AML-193 (cell line): ENCODE results near the gene UNC5A.

Source experiments
- DNase-seq, 2 experiments: peaks; one replicate each; lab custom pipeline; 2025; lab: John Stamatoyannopoulos, UW

Gene UNC5A

DNA sequence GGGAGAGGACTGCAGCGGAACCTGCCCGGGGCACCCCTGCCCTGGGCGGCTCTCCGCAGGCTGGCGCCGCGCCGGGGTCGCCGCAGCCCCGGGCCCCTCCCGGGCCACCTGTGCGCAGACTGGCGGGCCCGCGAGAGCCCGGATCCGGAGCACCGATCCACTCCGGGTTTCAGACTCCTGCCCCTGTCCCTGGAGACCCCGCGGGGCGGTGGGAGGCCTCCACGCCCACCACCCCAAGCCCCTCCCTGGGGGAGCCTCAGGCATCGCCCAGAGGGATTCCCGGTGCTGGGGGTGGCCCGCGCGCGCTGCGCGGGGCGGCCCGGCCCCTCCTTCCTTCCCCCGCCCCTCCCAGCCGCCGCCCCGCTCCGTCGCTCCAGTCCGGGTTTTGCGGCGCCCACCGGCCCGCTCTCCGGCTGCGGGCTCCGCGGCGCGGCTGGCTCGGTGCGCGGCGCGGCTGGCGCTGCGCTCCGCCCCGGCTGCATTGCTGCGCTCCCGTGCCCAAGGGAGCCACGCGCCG, at the start of gene UNC5A:
UNC5A (plus strand) TSS at position 479 of the 517 bp plus-strand sequence. CDS start 192 bp downstream, outside the sequence.
- DNase-seq, result no peak

GRCh38 chr5:176761755-176762154, 48.6 kb upstream of the UNC5A start:
- no peak for DNase-seq

- DNase-seq, result no peak
Measured at GRCh38 chr5:176762489-176762888, 47.9 kb upstream of the UNC5A start.

DNA sequence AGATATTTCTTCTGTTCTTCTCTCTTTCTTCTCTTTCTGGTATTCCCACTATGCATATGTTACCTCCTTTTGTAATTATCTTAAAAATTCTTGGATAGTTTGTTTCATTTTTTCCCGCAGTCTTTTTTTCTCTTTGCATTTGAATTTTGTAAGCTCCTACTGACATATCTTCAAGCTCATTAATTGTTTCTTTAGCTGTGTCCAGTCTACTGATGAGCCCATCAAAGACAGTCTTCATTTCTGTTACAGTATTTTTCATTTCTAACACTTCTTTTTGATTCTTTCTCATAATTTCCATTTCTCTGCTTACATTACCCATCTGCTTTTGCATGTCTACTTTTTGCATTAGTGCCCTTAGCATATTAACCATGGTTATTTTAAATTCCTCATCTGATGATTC, 44.7 kb upstream of the UNC5A start:
- DNase-seq, result no peak

DNA sequence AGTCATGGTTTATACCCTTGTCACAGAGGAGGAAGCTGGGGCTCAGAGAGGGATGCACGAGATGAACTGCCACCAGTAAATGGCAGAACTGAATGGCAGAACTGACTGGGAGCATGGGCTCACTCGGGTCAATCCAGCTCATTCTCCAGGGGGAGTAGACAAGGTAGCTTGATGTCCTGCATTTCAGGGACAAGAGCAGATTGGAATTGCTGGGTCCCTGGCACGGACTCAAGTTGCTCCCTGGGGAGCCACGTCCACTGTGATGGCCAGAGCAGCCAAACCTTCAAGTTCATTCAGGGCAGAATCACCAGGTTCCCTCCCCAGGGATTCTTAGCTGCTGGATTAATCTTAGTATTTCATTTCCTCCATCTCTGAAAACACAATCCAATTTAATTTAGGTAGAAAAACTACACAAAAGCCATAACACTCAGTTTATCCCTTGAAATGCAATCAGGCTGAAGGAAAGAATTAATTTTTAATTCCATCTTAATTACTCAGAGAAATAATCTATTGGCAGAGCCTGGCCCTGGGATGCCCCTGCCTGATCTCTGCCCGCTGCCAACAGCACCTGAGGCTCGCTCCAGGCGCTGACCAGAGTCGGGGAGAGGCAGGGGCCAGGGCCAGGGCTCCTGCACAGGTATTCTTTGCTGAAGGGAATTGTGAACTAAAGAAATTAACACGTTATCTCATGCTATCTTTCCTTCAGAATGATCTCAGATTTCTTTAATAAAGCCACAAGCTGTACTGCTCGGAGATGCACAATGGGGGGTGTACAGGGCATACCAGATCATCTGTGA, 42.0 kb upstream of the UNC5A start:
- DNase-seq, result no peak

GRCh38 chr5:176769911-176770310, 40.4 kb upstream of the UNC5A start:
- DNase-seq, result no peak

DNA sequence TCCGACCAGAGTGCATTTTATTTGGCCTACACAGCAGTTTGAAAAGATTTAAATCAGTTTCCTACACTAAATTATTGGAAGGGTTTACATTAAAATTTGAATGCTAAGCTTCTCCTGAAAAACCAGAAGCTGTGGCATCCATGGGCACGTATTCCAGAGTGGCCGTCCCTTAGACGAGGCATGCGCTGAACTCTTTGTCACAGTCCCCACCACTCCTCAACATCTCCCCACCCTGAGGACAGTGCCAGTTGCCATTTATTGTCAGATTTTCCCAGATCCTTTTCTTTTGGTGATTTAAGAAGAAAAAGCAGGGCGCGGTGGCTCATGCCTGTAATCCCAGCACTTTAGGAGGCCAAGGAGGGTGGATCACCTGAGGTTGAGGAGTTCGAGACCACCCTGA, 39.9 kb upstream of the UNC5A start:
- DNase-seq, result no peak

DNA sequence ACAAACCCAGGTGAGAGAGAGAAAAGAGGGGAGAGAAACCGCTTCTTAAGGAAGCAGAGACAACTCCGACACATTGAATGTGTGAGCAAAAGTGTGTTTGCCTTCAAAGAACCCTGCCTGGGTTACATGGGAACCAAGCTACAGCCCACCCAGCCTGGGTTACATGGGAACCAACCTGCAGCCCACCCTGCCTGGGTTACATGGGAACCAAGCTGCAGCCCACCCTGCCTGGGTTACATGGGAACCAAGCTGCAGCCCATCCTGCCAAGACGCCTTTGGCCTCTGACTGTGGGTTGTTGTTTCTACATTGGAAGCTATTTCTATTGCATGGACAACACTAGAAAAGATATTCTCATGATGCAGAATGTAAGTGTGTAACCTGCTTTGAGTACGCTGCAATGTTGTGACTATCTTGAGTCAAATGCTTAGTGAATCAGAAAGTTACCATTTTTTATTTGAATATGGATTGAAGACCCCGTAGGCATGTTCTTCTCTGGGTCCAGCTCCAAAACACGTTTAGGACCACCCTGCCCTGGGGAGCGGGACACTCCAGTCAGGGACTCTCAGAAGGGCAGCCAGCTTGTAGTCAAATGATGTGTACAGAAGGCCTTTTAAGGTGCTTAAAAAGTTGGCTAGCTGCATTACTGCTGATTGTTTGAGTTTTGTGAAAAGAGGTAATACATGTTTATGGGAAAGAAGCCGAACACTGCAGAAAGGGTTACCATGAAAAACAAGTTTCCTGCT, 39.1 kb upstream of the UNC5A start:
- no peak for DNase-seq

DNA sequence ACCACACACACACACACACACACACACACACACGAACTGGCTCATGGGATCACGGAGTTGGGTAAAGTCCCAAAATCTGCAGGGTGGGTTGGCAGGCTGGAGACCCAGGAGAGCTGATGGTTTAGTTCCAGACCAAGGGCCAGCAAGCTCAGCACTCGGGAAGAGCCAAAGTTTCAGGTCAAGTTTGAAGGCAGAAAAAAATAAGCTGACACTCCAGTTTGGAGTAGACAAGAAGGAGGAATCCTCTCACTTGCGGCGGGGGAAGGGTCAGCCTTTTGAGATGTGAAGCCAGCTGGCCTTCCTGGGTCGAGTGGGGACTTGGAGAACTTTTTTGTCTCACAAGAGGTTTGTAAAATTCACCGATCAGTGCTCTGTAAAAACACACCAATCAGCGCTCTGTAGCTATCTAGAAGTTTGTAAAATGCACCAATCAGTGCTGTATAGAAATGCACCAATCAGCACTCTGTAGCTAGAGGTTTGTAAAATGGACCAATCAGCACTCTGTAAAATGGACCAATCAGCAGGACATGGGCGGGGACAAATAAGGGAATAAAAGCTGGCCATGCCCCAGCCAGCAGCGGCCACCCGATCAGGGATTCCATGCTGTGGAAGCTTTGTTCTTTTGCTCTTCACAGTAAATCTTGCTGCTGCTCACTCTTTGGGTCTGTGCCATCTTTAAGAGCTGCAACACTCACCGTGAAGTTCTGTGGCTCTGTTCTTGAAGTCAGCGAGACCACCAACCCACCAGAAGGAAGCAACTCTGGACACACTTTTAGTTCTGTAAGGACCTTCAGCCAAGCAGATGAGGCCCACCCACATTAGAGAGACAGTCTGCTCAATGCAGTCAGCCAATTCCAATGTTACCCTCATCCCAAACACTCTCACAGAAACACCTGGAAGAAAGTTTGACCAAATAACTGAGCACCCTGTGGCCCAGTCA, 37.8 kb upstream of the UNC5A start:
- no peak for DNase-seq

DNA sequence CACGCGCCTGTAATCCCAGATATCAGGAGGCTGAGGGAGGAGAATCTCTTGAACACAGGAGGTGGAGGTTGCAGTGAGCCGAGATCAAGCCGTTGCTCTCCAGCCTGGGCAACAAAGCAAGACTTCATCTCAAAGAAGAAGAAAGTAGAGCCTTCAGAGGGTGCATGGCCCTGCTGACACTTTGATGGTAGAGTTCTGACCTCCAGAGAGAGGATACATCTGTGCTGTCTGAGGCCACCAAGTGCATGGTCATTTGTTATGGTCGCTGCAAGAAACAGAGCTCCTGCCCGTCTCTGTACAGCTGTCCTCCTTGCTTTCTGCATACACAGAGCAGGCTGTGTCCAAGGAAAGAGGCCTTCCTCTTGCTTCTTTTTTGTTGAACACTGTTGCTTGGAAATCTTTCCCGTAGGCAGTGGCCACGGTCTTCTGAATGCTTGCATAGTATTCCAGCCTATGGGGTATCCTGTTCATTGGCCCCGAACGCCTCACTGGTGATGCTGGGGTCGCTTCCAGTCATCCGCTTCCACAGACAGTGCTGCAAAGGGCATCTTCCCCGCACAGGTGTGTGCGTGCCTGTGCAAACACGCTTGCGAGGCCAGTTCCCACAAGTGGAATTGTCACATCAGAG, 36.8 kb upstream of the UNC5A start:
- no peak for DNase-seq

GRCh38 chr5:176774216-176775171, 35.9 kb upstream of the UNC5A start:
- no peak for DNase-seq

GRCh38 chr5:176775409-176775808, 35.0 kb upstream of the UNC5A start:
- no peak for DNase-seq

- no peak for DNase-seq
Measured at GRCh38 chr5:176776141-176776865, 34.1 kb upstream of the UNC5A start.

DNA sequence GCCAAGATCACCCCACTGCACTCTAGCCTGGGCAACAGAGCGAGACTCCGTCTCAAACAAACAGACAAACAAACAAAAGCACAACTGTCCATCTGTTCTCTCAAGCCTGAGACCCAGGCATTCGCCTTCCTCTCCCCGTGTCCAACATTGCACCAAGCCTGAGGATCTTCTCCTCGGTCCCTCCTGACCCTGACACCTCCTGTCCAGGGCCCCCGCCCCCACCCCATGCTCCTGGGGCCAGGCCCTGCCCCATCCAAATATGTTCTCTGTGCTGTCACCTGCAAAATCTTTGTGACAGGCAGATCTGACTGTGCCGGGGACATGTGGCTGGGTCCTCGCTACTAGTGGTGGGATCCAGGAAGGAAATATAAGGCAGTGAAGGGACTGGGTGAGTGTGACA, 33.4 kb upstream of the UNC5A start:
- DNase-seq, result no peak

- DNase-seq, result no peak
Measured at GRCh38 chr5:176778921-176779465, 31.4 kb upstream of the UNC5A start.

DNA sequence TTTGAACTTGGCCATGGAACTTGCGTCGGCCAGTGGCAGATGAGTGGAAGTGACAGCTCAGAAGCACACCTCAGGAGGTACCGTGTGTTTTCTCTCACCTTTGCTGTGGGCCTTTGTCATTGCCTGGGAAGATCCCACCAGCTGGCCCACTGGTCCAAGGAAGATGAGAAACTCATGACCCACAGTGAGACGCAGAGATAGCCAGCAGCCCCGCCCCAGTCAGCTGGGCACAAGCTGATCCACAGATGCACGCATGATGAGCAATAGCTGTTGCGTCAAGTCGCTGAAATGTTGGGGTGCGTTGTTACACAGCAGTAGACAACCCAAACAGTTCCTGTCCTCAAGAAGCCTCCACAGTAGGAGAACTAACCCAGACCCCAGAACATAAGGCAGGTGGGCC, 30.8 kb upstream of the UNC5A start:
- no peak for DNase-seq

DNA sequence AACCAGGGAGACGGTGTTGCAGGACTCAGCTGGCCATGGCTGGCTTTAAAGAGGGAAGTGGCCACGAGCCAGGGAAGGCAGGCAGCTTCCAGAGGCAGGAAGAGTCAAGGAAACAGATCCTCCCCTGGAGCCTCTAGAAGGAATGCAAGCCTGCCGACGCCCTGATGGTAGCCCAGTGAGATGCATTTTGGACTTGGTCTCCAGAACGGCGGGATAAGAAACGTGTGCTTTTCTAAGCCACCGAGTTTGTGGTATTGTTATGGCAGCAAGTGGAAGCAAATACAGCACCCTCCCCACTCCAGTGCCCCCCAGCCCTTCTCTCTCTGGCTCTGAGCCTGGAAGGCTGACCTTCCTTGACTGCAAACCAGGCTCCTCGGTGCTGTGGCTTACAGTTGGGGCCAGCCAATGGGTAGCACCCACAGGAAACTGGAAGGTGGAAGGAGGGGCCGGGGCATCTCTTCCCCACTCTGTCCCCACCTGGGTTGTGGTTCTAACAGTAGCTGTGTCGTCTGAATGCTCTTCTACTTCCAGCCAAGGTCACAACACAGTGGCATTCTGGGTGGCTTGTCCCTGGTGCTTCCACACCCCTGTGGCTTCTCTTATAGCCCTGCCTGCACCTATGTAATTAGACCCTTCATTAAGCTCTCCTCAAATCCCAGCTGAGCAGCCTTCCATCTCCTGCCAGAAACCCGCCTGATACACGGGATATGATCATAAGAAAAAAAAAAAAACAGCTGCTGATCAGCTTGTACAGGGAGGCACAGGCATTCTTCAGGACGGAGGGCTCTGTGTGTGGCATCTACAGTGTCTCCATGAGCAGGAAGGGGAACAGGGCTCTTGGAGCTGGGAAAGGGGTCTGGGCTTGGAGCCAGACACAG, 29.9 kb upstream of the UNC5A start:
- no peak for DNase-seq

DNA sequence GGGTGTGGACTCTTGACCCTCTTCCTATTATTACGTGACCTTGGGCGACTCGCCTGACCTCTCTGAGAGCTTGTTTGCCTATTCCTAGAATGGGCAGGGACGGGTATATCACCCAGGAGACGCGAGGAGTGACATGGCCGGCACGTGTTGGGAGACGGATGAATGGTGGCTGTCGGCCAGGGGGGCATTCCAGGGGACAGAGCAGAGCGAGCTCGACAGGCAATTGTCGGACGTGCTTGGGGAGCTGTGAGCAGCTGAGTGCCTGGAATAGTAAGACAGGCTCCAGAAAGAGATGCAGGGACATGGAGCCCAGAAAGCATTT, 29.3 kb upstream of the UNC5A start:
- DNase-seq, result no peak
